ENCODE results near the gene ADRB1.

DNA sequence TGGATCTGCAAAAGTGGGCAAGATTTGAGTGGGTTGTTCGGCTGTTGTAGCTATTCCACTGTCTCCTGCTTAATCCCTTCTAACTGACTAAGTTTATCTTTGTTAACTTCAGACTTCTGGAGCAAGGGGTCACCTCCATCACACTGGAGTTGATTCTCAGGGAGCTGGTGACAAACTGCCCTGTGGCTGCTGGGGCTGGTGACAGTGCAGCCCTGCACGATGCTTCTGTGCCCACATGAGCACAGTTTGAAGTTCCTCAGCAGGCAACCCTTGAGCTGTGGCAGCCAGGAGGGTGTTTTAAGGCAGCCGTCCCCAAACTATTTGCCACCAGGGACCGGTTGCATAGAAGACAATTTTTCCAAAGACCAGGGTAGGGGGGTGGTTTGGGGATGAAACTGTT is 40.5 kb downstream of the ADRB1 start:
- TF ChIP-seq, protein P1, sequence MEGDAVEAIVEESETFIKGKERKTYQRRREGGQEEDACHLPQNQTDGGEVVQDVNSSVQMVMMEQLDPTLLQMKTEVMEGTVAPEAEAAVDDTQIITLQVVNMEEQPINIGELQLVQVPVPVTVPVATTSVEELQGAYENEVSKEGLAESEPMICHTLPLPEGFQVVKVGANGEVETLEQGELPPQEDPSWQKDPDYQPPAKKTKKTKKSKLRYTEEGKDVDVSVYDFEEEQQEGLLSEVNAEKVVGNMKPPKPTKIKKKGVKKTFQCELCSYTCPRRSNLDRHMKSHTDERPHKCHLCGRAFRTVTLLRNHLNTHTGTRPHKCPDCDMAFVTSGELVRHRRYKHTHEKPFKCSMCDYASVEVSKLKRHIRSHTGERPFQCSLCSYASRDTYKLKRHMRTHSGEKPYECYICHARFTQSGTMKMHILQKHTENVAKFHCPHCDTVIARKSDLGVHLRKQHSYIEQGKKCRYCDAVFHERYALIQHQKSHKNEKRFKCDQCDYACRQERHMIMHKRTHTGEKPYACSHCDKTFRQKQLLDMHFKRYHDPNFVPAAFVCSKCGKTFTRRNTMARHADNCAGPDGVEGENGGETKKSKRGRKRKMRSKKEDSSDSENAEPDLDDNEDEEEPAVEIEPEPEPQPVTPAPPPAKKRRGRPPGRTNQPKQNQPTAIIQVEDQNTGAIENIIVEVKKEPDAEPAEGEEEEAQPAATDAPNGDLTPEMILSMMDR (IDR thresholded peaks at IDR 0.05): no peak
- no peak for TF ChIP-seq POLR2A (IDR thresholded peaks at IDR 0.05)

All from Peyer's patch (tissue), 4 donors.